ENCODE data around the gene NDE1. TPM values are rescaled to one million over a fixed set of nuclear protein-coding genes. Genes with fewer than 3 reads are reported as not detected.

The NDE1 gene
- polyA plus RNA-seq, 1 of the 3 experiments (the other 2 are of a cell fraction), result 27.9 TPM

GRCh38 chr16:15757077-15757386 lies 107.0 kb downstream of the NDE1 start:
- no peaks in the 10 kb centered on the region for H3K9me3 ChIP-seq
- no peaks in the 10 kb centered on the region; the same call in 1 of the 2 replicates for H3K27me3 ChIP-seq (ENCODE audit: insufficient read depth)
- DNase-seq, result no peak
- no peaks in the 10 kb centered on the region for H3K79me2 ChIP-seq (ENCODE audit: insufficient read depth)
- no peak overlapping the region for H3K9ac ChIP-seq
- no peaks in the 10 kb centered on the region for H3K4me1 ChIP-seq (ENCODE audit: control insufficient read depth in 1 of 2, insufficient read depth in 2 of 2, low read depth in 1 of 2, low read length in 1 of 2)
- ChIA-PET POLR2A (no interaction called here), CTCF (interaction anchor here (0.6 to 2.6 kb wide), 6 partner anchors 9 to 370 kb away, joined by 3 to 13 read pairs (median 3); no protein-coding TSS in a partner anchor)
- H3K9me2 ChIP-seq, result no peaks in the 10 kb centered on the region
- no peak for TF ChIP-seq TEAD4 (IDR thresholded peaks at IDR 0.05; ENCODE audit: borderline replicate concordance, insufficient read depth)
- TF ChIP-seq EZH2phosphoT487 (IDR thresholded peaks at IDR 0.05; ENCODE audit: borderline replicate concordance, low read depth), result no peak
- no peak for TF ChIP-seq YY1 (IDR thresholded peaks at IDR 0.05; ENCODE audit: low read depth)
- no peak for TF ChIP-seq EP300 (IDR thresholded peaks at IDR 0.05; ENCODE audit: borderline replicate concordance in 1 of 2, low read depth in 1 of 2, low read length in 1 of 2)
- no peak for TF ChIP-seq FOSL2 (IDR thresholded peaks at IDR 0.05; ENCODE audit: borderline replicate concordance, low read depth)
- no peak for TF ChIP-seq POLR2AphosphoS5 (IDR thresholded peaks at IDR 0.05; ENCODE audit: low read depth, low read length)
- TF ChIP-seq RAD21 (IDR thresholded peaks at IDR 0.05; ENCODE audit: low read length), result no peak
- no peak for TF ChIP-seq JUND (IDR thresholded peaks at IDR 0.05)
- no peak for TF ChIP-seq CHD2 (IDR thresholded peaks at IDR 0.05; ENCODE audit: low read length, partially characterized antibody)
- no peak for TF ChIP-seq IRF3 (IDR thresholded peaks at IDR 0.05; ENCODE audit: low read depth, low read length)
- no peak for TF ChIP-seq SIN3A (IDR thresholded peaks at IDR 0.05; ENCODE audit: borderline replicate concordance, low read depth, low read length)
- TF ChIP-seq REST (IDR thresholded peaks at IDR 0.05; ENCODE audit: low read depth, low read length), result no peak
- no peak overlapping the region for H3K27ac ChIP-seq (ENCODE audit: low read depth in 2 of 2, low read length in 1 of 2)
- 74% methylated on average over 10 of the region's 10 CpGs for whole genome bisulfite sequencing (ENCODE audit: low lambda C conversion rate)
- H3K4me3 ChIP-seq (ENCODE audit: low read depth in 2 of 2, low read length in 1 of 2), result no peak overlapping the region
- no peak overlapping the region for H3K4me2 ChIP-seq
- H4K20me1 ChIP-seq (ENCODE audit: insufficient read depth), result no peaks in the 10 kb centered on the region
- no peak overlapping the region for H2AFZ ChIP-seq (ENCODE audit: low read depth)
- H3K36me3 ChIP-seq (replicated peaks in 1 of 2; ENCODE audit: control insufficient read depth in 1 of 2, insufficient read depth in 2 of 2, low read length in 1 of 2), result no peaks in the 10 kb centered on the region
- H3F3A ChIP-seq (replicated peaks; ENCODE audit: insufficient read depth), result no peaks in the 10 kb centered on the region

- H3K9me2 ChIP-seq, result no peaks in the 10 kb centered on the region
- ChIA-PET CTCF (interaction anchor here (1.0 to 2.6 kb wide), 4 partner anchors 8 to 64 kb away, joined by 3 to 13 read pairs (median 4); no protein-coding TSS in a partner anchor), POLR2A (no interaction called here)
- WGBS (ENCODE audit: low lambda C conversion rate), result 84% methylated on average over 16 of the region's 23 CpGs
- no peak overlapping the region for H3K4me2 ChIP-seq
- no peak overlapping the region for H3K27ac ChIP-seq (ENCODE audit: low read depth in 2 of 2, low read length in 1 of 2)
- H4K20me1 ChIP-seq (ENCODE audit: insufficient read depth), result no peaks in the 10 kb centered on the region
- no peaks in the 10 kb centered on the region for H3K36me3 ChIP-seq (replicated peaks in 1 of 2; ENCODE audit: control insufficient read depth in 1 of 2, insufficient read depth in 2 of 2, low read length in 1 of 2)
- H3K79me2 ChIP-seq (ENCODE audit: insufficient read depth), result no peaks in the 10 kb centered on the region
- H3K4me3 ChIP-seq (ENCODE audit: low read depth in 2 of 2, low read length in 1 of 2), result no peak overlapping the region
- H3K9me3 ChIP-seq, result no peaks in the 10 kb centered on the region
- H3K4me1 ChIP-seq (ENCODE audit: control insufficient read depth in 1 of 2, insufficient read depth in 2 of 2, low read depth in 1 of 2, low read length in 1 of 2), result no peaks in the 10 kb centered on the region
- no peaks in the 10 kb centered on the region; the same call in 1 of the 2 replicates for H3K27me3 ChIP-seq (ENCODE audit: insufficient read depth)
- no peaks in the 10 kb centered on the region for H3F3A ChIP-seq (replicated peaks; ENCODE audit: insufficient read depth)
- no peak for DNase-seq
- H2AFZ ChIP-seq (ENCODE audit: low read depth), result no peak overlapping the region
- H3K9ac ChIP-seq, result no peak overlapping the region
- TF ChIP-seq TAF1 (IDR thresholded peaks at IDR 0.05; ENCODE audit: borderline replicate concordance, low read depth, low read length) (no peak), TEAD4 (IDR thresholded peaks at IDR 0.05; ENCODE audit: borderline replicate concordance, insufficient read depth) (no peak), MAX (IDR thresholded peaks at IDR 0.05; ENCODE audit: low read depth) (no peak), RXRA (IDR thresholded peaks at IDR 0.05; ENCODE audit: borderline replicate concordance, low read depth) (no peak), ZBTB33 (IDR thresholded peaks at IDR 0.05; ENCODE audit: borderline replicate concordance, low read depth) (no peak), ELF1 (IDR thresholded peaks at IDR 0.05) (no peak), GABPA (IDR thresholded peaks at IDR 0.05; ENCODE audit: low read depth) (no peak), RAD21 (IDR thresholded peaks at IDR 0.05; ENCODE audit: low read length) (no peak)
Observed at GRCh38 chr16:15757630-15758251, 107.7 kb downstream of the NDE1 start.

Data from SK-N-SH (cell line).